Tibial nerve (tissue), 4 donors: Measurements from ENCODE around the gene FFAR2. TPM values are rescaled to one million over a fixed set of nuclear protein-coding genes. Genes with fewer than 3 reads are reported as not detected.
A peak's percentile ranks its signal among the peaks of the same experiment; 100 is the strongest.

ENCODE experiments used
- DNase-seq, 2 donors: peaks; one replicate each; pipeline ENCODE4 v3.0.0-alpha.2; 2019; ENCODE audit warnings: low spot score in 2 of 2
- H3K27ac ChIP-seq, 4 donors: fragments of 200-600 bp; sonication (generic) in 3 of 4; one replicate each; pipeline ENCODE4 v1.5.1; 2017 to 2019; ENCODE audit warnings: mild to moderate bottlenecking in 1 of 4
- H3K27me3 ChIP-seq, 2 donors: fragments of 200-600 bp; sonication (generic) in 1 of 2; one replicate each; pipeline versions ENCODE4 v1.5.1 to v1.6.0; 2017 to 2019
- H3K36me3 ChIP-seq, 3 donors: fragments of 200-600 bp; sonication (generic); one replicate each; pipeline ENCODE4 v1.5.1; 2018 to 2019
- H3K4me1 ChIP-seq, 4 donors: fragments of 200-600 bp; sonication (generic) in 3 of 4; one replicate each; pipeline ENCODE4 v1.5.1; 2017 to 2019
- H3K4me3 ChIP-seq, 4 donors: fragments of 200-600 bp; sonication (generic) in 3 of 4; one replicate each; pipeline ENCODE4 v1.5.1; 2017 to 2019; ENCODE audit warnings: mild to moderate bottlenecking in 1 of 4, moderate library complexity in 1 of 4
- H3K9me3 ChIP-seq, 4 donors: fragments of 200-600 bp; sonication (generic) in 3 of 4; one replicate each; pipeline ENCODE4 v1.5.1; 2017 to 2019
- CTCF ChIP-seq, 5 experiments: fragments of 200-600 bp in 3 of 5; fragments of 450-650 bp in 2 of 5; sonication (generic) in 3 of 5; IDR thresholded peaks; one replicate each; pipeline ENCODE4 v1.5.1; 2016 to 2019; ENCODE audit warnings: antibody characterized with exemption in 5 of 5, mild to moderate bottlenecking in 3 of 5, moderate library complexity in 2 of 5
- EP300 ChIP-seq, 2 donors: sonication (generic); formaldehyde crosslinking; IDR thresholded peaks; one replicate each; pipeline ENCODE4 v1.6.1; 2017; ENCODE audit warnings: antibody characterized with exemption in 2 of 2, mild to moderate bottlenecking in 1 of 2
- POLR2A ChIP-seq, 2 donors: fragments of 450-650 bp; IDR thresholded peaks; one replicate each; pipeline ENCODE4 v1.6.1; 2017; ENCODE audit warnings: antibody characterized with exemption in 2 of 2, mild to moderate bottlenecking in 2 of 2, moderate library complexity in 2 of 2
- WGBS, 2 donors: methylation state at CpG; one replicate each; pipeline ENCODE4 v1.1.5; 2018; 5-methylcytosine and 5-hydroxymethylcytosine counted together
- total RNA-seq, 4 donors: library from RNA; depleted of rRNA; stranded (reverse); fragments of >200 nt; gene quantifications; one replicate each; pipeline ENCODE4 v1.1.0, GENCODE V29; 2016

Gene FFAR2
- total RNA-seq, 4 donors from 2014 or later: 0.22 TPM; not detected in 3

GRCh38 chr19:35442091-35442490, 6.0 kb upstream of the FFAR2 start:
- TF ChIP-seq CTCF (IDR thresholded peaks at IDR 0.05) (no peak), POLR2A (IDR thresholded peaks at IDR 0.05) (no peak), EP300 (IDR thresholded peaks at IDR 0.05) (peak in 1 of 2 donors; percentile 24)
- Histone ChIP-seq H3K36me3 (no peaks in the 10 kb centered on the region), H3K27ac (no peak overlapping the region), H3K27me3 (peaks cover 0 to 15% of the 10 kb centered on the region in 2 donors), H3K9me3 (no peaks in the 10 kb centered on the region), H3K4me3 (no peak overlapping the region), H3K4me1 (peaks cover 0 to 7% (median 3%) of the 10 kb centered on the region in 4 donors)
- 62 to 74% methylated on average over 7 of the region's 7 CpGs for WGBS, 2 donors
- no peak for DNase-seq

GRCh38 chr19:35444735-35445134, 3.3 kb upstream of the FFAR2 start:
- no peaks in the 10 kb centered on the region for H3K9me3 ChIP-seq
- WGBS, 2 donors: 63 to 65% methylated on average over 1 of the region's 1 CpG
- no peak for TF ChIP-seq CTCF (IDR thresholded peaks at IDR 0.05)
- TF ChIP-seq POLR2A (IDR thresholded peaks at IDR 0.05): no peak
- TF ChIP-seq EP300 (IDR thresholded peaks at IDR 0.05): no peak
- H3K27me3 ChIP-seq: peaks cover 0 to 8% of the 10 kb centered on the region in 2 donors
- no peak overlapping the region for H3K4me3 ChIP-seq
- H3K27ac ChIP-seq: no peak overlapping the region
- H3K4me1 ChIP-seq: peaks cover 0 to 6% (median 0%) of the 10 kb centered on the region in 4 donors
- H3K36me3 ChIP-seq: no peaks in the 10 kb centered on the region
- no peak for DNase-seq

- no peak overlapping the region for H3K27ac ChIP-seq
- no peak for TF ChIP-seq CTCF (IDR thresholded peaks at IDR 0.05)
- TF ChIP-seq POLR2A (IDR thresholded peaks at IDR 0.05): no peak
- no peak for TF ChIP-seq EP300 (IDR thresholded peaks at IDR 0.05)
- no peaks in the 10 kb centered on the region for H3K36me3 ChIP-seq
- H3K27me3 ChIP-seq: peaks cover 0 to 8% of the 10 kb centered on the region in 2 donors
- H3K9me3 ChIP-seq: no peaks in the 10 kb centered on the region
- H3K4me1 ChIP-seq: peaks cover 0 to 6% (median 0%) of the 10 kb centered on the region in 4 donors
- 76% methylated on average over 21 of the region's 21 CpGs for WGBS, 2 donors
- no peak overlapping the region for H3K4me3 ChIP-seq
- no peak for DNase-seq
These were observed 2.0 kb upstream of the FFAR2 start for GRCh38 chr19:35445826-35446593.

GRCh38 chr19:35449359-35450043, 1.4 kb downstream of the FFAR2 start:
- DNase-seq: no peak
- no peak for TF ChIP-seq CTCF (IDR thresholded peaks at IDR 0.05)
- no peak for TF ChIP-seq POLR2A (IDR thresholded peaks at IDR 0.05)
- no peak for TF ChIP-seq EP300 (IDR thresholded peaks at IDR 0.05)

More at GRCh38 chr19:35449359-35450043, 1.4 kb downstream of the FFAR2 start:
- H3K27me3 ChIP-seq: peaks cover 0 to 8% of the 10 kb centered on the region in 2 donors
- WGBS, 2 donors: 75 to 81% methylated on average over 26 to 27 of the region's 27 CpGs
- no peak overlapping the region for H3K4me3 ChIP-seq
- H3K4me1 ChIP-seq: peaks cover 0 to 6% (median 0%) of the 10 kb centered on the region in 4 donors
- no peaks in the 10 kb centered on the region for H3K36me3 ChIP-seq
- H3K27ac ChIP-seq: no peak overlapping the region
- no peaks in the 10 kb centered on the region for H3K9me3 ChIP-seq
